RPMI8226 (cell line): ENCODE data around the gene FGF9.

Experiments
- DNase-seq: peaks from one replicate; pipeline ENCODE4 v3.0.0-alpha.2; 2015

The FGF9 gene

GRCh38 chr13:21719463-21719862, 48.6 kb downstream of the FGF9 start:
- no peak for DNase-seq

GRCh38 chr13:21723807-21724505, 53.1 kb downstream of the FGF9 start:
- DNase-seq: no peak

- DNase-seq: no peak
Observed at GRCh38 chr13:21730186-21730880, 59.5 kb downstream of the FGF9 start.

GRCh38 chr13:21733475-21734263, 62.8 kb downstream of the FGF9 start:
- DNase-seq: no peak

GRCh38 chr13:21734961-21735360, 64.1 kb downstream of the FGF9 start:
- no peak for DNase-seq

- DNase-seq: no peak
Observed at GRCh38 chr13:21735701-21736401, 65.0 kb downstream of the FGF9 start.

- no peak for DNase-seq
Observed at GRCh38 chr13:21736926-21737325, 66.1 kb downstream of the FGF9 start.

GRCh38 chr13:21738630-21739029, 67.8 kb downstream of the FGF9 start:
- DNase-seq: no peak

GRCh38 chr13:21739771-21740170, 68.9 kb downstream of the FGF9 start:
- DNase-seq: no peak

- DNase-seq: no peak
Observed at GRCh38 chr13:21741396-21741979, 70.6 kb downstream of the FGF9 start.

GRCh38 chr13:21742096-21742495, 71.2 kb downstream of the FGF9 start:
- DNase-seq: no peak

GRCh38 chr13:21744149-21744548, 73.3 kb downstream of the FGF9 start:
- no peak for DNase-seq

- no peak for DNase-seq
Observed at GRCh38 chr13:21745307-21745706, 74.4 kb downstream of the FGF9 start.

- no peak for DNase-seq
Observed at GRCh38 chr13:21747456-21747855, 76.6 kb downstream of the FGF9 start.

- DNase-seq: no peak
Observed at GRCh38 chr13:21748166-21748565, 77.3 kb downstream of the FGF9 start.

GRCh38 chr13:21749410-21749809, 78.5 kb downstream of the FGF9 start:
- no peak for DNase-seq

GRCh38 chr13:21752501-21752900, 81.6 kb downstream of the FGF9 start:
- no peak for DNase-seq

- DNase-seq: no peak
Observed at GRCh38 chr13:21753117-21753729, 82.3 kb downstream of the FGF9 start.
